ENCODE data around the gene FRMPD1. TPM values are rescaled to one million over a fixed set of nuclear protein-coding genes. Genes with fewer than 3 reads are reported as not detected.

Gene FRMPD1
- total RNA-seq, 4 donors from 2014 or later, result 0.46 to 1.7 (median 1.0) TPM

DNA sequence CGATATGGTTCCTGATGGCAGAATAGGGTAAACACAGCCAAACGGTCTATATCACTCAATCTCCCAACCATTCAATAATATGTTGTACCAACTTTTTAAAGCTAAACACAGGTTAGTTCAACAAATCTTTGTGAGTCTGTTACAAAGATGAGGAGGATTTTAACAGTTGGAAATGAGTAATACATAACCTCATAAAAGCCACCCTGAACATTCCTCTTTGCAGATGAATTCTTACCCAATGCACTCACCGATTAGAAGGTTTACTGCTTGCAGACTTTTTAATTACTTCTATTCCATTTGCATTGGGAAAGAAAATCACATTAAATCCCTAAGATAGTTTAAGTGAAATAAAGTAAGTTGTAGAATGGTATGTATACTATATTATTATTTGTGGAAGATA, 79.5 kb downstream of the FRMPD1 start:
- ATAC-seq, result no peak
- intact Hi-C loops (cut with DNase I; ENCODE audit: low total_unique reads), result no loop called here
- in situ Hi-C loops (cut with MboI; ENCODE audit: low sequenced_read_pairs in 4 of 4), result no loop called here

GRCh38 chr9:37730839-37731238, 80.1 kb downstream of the FRMPD1 start:
- intact Hi-C loops (cut with DNase I; ENCODE audit: low total_unique reads) (no loop called here), in situ Hi-C loops (cut with MboI; ENCODE audit: low sequenced_read_pairs in 4 of 4) (no loop called here)
- Histone ChIP-seq H3K4me1 (no peaks in the 10 kb centered on the region), H3K9me3 (no peaks in the 10 kb centered on the region), H3K36me3 (no peaks in the 10 kb centered on the region), H3K4me3 (no peak overlapping the region), H3K27me3 (no peaks in the 10 kb centered on the region), H3K27ac (no peak overlapping the region)
- DNase-seq (no peak), ATAC-seq (no peak)
- TF ChIP-seq POLR2A (IDR thresholded peaks at IDR 0.05) (no peak), CTCF (IDR thresholded peaks at IDR 0.05 in 4 of 5, conservative IDR thresholded peaks at IDR 0.05 in 1 of 5) (no peak)

More for the DNA sequence above, 79.5 kb downstream of the FRMPD1 start:
- TF ChIP-seq POLR2A (IDR thresholded peaks at IDR 0.05), result no peak
- TF ChIP-seq CTCF (IDR thresholded peaks at IDR 0.05 in 4 of 5, conservative IDR thresholded peaks at IDR 0.05 in 1 of 5), result no peak
- Histone ChIP-seq H3K27ac (no peak overlapping the region), H3K4me3 (no peak overlapping the region), H3K9me3 (no peaks in the 10 kb centered on the region), H3K36me3 (no peaks in the 10 kb centered on the region), H3K4me1 (no peaks in the 10 kb centered on the region), H3K27me3 (no peaks in the 10 kb centered on the region)
- DNase-seq, result no peak

DNA sequence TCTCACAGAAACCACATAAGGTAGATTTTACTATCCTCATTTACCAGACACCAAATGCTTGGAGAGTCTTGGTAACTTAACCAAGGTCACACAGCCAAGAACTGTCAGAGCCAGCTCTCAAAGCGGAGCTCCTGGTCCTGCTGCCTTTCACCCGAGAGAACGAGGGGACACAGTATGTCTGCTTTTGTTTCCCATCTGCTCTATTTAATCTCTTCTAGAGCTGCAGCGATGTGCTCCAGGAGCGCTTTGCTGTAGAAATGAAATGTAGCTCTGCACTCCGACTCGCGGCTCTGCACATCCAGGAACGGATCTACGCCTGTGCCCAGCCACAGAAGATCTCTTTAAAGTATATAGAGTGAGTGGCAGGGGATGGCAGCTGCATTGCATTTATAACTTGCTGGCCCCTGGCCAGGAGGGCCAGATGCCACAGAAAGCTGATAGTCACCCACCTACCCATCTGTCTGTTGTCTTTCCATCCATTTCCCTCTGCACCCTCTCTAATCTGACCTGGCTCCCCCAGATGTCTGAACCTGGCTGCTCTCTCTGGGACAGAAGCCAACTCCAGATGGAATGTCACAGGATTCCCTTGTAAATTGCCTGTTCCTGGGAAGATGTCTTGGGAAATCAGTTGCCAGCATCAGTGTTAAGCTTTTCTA, 81.5 kb downstream of the FRMPD1 start:
- Histone ChIP-seq H3K36me3 (no peaks in the 10 kb centered on the region), H3K27ac (no peak overlapping the region), H3K27me3 (no peaks in the 10 kb centered on the region), H3K4me1 (no peaks in the 10 kb centered on the region), H3K9me3 (no peaks in the 10 kb centered on the region), H3K4me3 (no peak overlapping the region)
- TF ChIP-seq POLR2A (IDR thresholded peaks at IDR 0.05), result no peak
- TF ChIP-seq CTCF (IDR thresholded peaks at IDR 0.05 in 4 of 5, conservative IDR thresholded peaks at IDR 0.05 in 1 of 5), result no peak
- ATAC-seq, result no peak
- intact Hi-C loops (cut with DNase I; ENCODE audit: low total_unique reads), result no loop called here
- DNase-seq, result no peak
- in situ Hi-C loops (cut with MboI; ENCODE audit: low sequenced_read_pairs in 4 of 4), result no loop called here

GRCh38 chr9:37732952-37733351, 82.2 kb downstream of the FRMPD1 start:
- TF ChIP-seq CTCF (IDR thresholded peaks at IDR 0.05 in 4 of 5, conservative IDR thresholded peaks at IDR 0.05 in 1 of 5) (no peak), POLR2A (IDR thresholded peaks at IDR 0.05) (no peak)
- in situ Hi-C loops (cut with MboI; ENCODE audit: low sequenced_read_pairs in 4 of 4) (no loop called here), intact Hi-C loops (cut with DNase I; ENCODE audit: low total_unique reads) (no loop called here)
- Histone ChIP-seq H3K27ac (no peak overlapping the region), H3K4me3 (no peak overlapping the region), H3K4me1 (no peaks in the 10 kb centered on the region), H3K36me3 (no peaks in the 10 kb centered on the region), H3K27me3 (no peaks in the 10 kb centered on the region), H3K9me3 (no peaks in the 10 kb centered on the region)
- DNase-seq (no peak), ATAC-seq (no peak)

DNA sequence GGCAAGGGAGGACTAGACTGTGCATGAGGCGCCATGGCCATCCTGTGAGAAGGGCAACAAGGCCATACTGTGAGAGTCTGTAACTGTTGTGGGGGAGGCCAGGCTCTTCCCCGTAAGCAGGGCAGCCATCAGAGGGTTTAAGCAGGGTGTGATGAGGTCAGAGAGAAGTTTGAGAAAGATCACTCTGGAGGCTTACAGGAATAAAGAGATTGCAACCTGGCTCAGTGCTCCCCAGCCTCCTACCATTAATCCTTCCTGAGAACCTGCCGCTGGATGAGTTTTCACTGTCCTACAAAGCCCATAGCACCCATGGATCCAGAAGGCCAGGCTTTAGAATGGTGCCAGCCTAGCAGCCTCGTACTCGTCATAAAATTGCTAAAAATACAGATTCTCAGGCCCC, 88.5 kb downstream of the FRMPD1 start:
- H3K4me1 ChIP-seq, result no peaks in the 10 kb centered on the region
- DNase-seq (no peak), ATAC-seq (no peak)
- in situ Hi-C loops (cut with MboI; ENCODE audit: low sequenced_read_pairs in 4 of 4) (no loop called here), intact Hi-C loops (cut with DNase I; ENCODE audit: low total_unique reads) (no loop called here)
- H3K9me3 ChIP-seq, result no peaks in the 10 kb centered on the region
- no peak overlapping the region for H3K4me3 ChIP-seq
- no peak overlapping the region for H3K27ac ChIP-seq
- no peaks in the 10 kb centered on the region for H3K36me3 ChIP-seq
- TF ChIP-seq POLR2A (IDR thresholded peaks at IDR 0.05) (no peak), CTCF (IDR thresholded peaks at IDR 0.05 in 4 of 5, conservative IDR thresholded peaks at IDR 0.05 in 1 of 5) (no peak)
- H3K27me3 ChIP-seq, result no peaks in the 10 kb centered on the region

Measured in gastrocnemius medialis (tissue), 4 donors.